Spleen (tissue), 7 donors: ENCODE data around the gene DNAJA3.

ENCODE experiments used
- POLR2A ChIP-seq, 3 donors: fragments of 450-650 bp; IDR thresholded peaks; one replicate each; pipeline ENCODE4 v1.5.1; 2017; ENCODE audit warnings: antibody characterized with exemption in 3 of 3, mild to moderate bottlenecking in 1 of 3
- TF ChIP-seq, protein P1 (sequence below), 11 experiments: fragments of 200-600 bp in 7 of 11; fragments of 450-650 bp in 4 of 11; sonication (generic) in 4 of 11; IDR thresholded peaks in 8 of 11; conservative IDR thresholded peaks in 3 of 11; 1 replicate in 7 of 11; 2 replicates in 4 of 11; pipeline versions ENCODE4 v1.4.0 to v1.8.0; 2016 to 2021; ENCODE audit warnings: antibody characterized with exemption in 11 of 11, inconsistent platforms in 4 of 11, mild to moderate bottlenecking in 1 of 11
- donor health status: DM: no; HTN: no; CAD: no; lungs with moderate emphysema.
- donor health status: DM: no; HTN: no; CAD: no.
- donor health status: DM: no; HTN: no; CAD: no.

DNA sequence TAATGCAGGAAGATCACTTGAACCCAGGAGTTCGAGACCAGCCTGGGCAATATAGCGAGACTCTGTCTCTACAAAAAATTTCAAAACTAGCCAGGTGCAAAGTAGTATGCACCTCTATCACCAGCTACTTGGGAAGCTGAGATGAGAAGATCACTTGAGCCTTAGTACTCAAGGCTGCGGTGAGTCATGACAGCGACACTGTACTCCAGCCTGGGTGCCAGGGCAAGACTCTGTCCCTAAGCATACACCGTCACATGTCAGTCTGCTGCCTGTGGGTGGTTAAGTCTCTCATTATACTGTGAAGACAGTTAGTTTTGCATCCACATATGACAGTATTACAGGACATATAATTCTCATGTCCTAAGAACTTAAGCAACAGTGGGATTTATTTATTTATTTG is 27.0 kb downstream of the DNAJA3 start:
- TF ChIP-seq, protein P1, sequence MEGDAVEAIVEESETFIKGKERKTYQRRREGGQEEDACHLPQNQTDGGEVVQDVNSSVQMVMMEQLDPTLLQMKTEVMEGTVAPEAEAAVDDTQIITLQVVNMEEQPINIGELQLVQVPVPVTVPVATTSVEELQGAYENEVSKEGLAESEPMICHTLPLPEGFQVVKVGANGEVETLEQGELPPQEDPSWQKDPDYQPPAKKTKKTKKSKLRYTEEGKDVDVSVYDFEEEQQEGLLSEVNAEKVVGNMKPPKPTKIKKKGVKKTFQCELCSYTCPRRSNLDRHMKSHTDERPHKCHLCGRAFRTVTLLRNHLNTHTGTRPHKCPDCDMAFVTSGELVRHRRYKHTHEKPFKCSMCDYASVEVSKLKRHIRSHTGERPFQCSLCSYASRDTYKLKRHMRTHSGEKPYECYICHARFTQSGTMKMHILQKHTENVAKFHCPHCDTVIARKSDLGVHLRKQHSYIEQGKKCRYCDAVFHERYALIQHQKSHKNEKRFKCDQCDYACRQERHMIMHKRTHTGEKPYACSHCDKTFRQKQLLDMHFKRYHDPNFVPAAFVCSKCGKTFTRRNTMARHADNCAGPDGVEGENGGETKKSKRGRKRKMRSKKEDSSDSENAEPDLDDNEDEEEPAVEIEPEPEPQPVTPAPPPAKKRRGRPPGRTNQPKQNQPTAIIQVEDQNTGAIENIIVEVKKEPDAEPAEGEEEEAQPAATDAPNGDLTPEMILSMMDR (IDR thresholded peaks at IDR 0.05 in 8 of 11, conservative IDR thresholded peaks at IDR 0.05 in 3 of 11) = no peak
- no peak for TF ChIP-seq POLR2A (IDR thresholded peaks at IDR 0.05)
